PFSK-1 (cell line): ENCODE measurements around the gene GSDMA.

Source experiments
- FOXP2 ChIP-seq: optimal IDR thresholded peaks from 2 replicates; pipeline ENCODE3; 2011; ENCODE audit warnings: borderline replicate concordance, control low read depth, inconsistent platforms; ENCODE audit not compliant: insufficient read depth; ENCODE audit errors: extremely low read length, extremely low read depth
- POLR2AphosphoS5 ChIP-seq: IDR thresholded peaks from 2 replicates; pipeline ENCODE4 v1.6.1; 2012; ENCODE audit warnings: low read depth, mild to moderate bottlenecking, control low read depth, low read length, moderate library complexity
- REST ChIP-seq, 2 experiments: IDR thresholded peaks; 2 replicates each; pipeline versions ENCODE4 v1.6.1 to v1.8.0; 2011 to 2012; ENCODE audit warnings: low read depth in 2 of 2, low read length in 2 of 2, control low read depth in 1 of 2, inconsistent platforms in 1 of 2, mild to moderate bottlenecking in 1 of 2, moderate library complexity in 1 of 2; ENCODE audit not compliant: insufficient read depth in 1 of 2
- SIN3A ChIP-seq: IDR thresholded peaks from 2 replicates; pipeline ENCODE4 v1.6.1; 2012; ENCODE audit warnings: mild to moderate bottlenecking, low read length, moderate library complexity, borderline replicate concordance; ENCODE audit not compliant: insufficient read depth
- TAF1 ChIP-seq: IDR thresholded peaks from 2 replicates; pipeline ENCODE4 v1.6.1; 2012; ENCODE audit warnings: low read length, control low read depth, borderline replicate concordance; ENCODE audit not compliant: insufficient read depth

GSDMA gene

GRCh38 chr17:40015998-40016985, 53.5 kb downstream of the GSDMA start:
- TF ChIP-seq POLR2AphosphoS5: no peak
- TF ChIP-seq SIN3A: no peak
- no peak for TF ChIP-seq FOXP2
- TF ChIP-seq REST (IDR thresholded peaks at IDR 0.05; ENCODE audit: insufficient read depth in 1 of 2, low read depth in 2 of 2, low read length in 2 of 2): no peak
- no peak for TF ChIP-seq TAF1

- no peak for TF ChIP-seq POLR2AphosphoS5
- no peak for TF ChIP-seq REST (IDR thresholded peaks at IDR 0.05; ENCODE audit: insufficient read depth in 1 of 2, low read depth in 2 of 2, low read length in 2 of 2)
- no peak for TF ChIP-seq FOXP2
- no peak for TF ChIP-seq TAF1
- TF ChIP-seq SIN3A: no peak
Observed at GRCh38 chr17:40017422-40018080, 54.7 kb downstream of the GSDMA start.

GRCh38 chr17:40018211-40019121, 55.7 kb downstream of the GSDMA start:
- TF ChIP-seq SIN3A (no peak), FOXP2 (no peak), TAF1 (no peak)

- TF ChIP-seq REST (IDR thresholded peaks at IDR 0.05; ENCODE audit: insufficient read depth in 1 of 2, low read depth in 2 of 2, low read length in 2 of 2) (no peak), TAF1 (no peak), POLR2AphosphoS5 (no peak), SIN3A (no peak), FOXP2 (no peak)
Observed at GRCh38 chr17:40019140-40019991, 56.6 kb downstream of the GSDMA start.
